GM12891 (cell line): ENCODE results near the gene LRRN1.
"Not testable (repeated sequence)": the region's sequence is repeated elsewhere in the genome, so short reads cannot be mapped to it uniquely, and the experiment has no call there.

Experiments
- DNase-seq: peaks from one replicate; pipeline ENCODE4 v3.0.0; 2011; ENCODE audit warnings: low spot score; ENCODE audit not compliant: insufficient read length
- FAIRE-seq: peaks from 2 replicates; lab custom pipeline; 2011; peaks lifted over from hg19 to GRCh38; lab: Jason Lieb, UNC
- PAX5 ChIP-seq: IDR thresholded peaks from 2 replicates; pipeline ENCODE4 v1.6.1; 2011; ENCODE audit warnings: low read length, moderate library complexity, mild to moderate bottlenecking; ENCODE audit not compliant: insufficient read depth, severe bottlenecking
- POLR2A ChIP-seq: IDR thresholded peaks from 2 replicates; pipeline ENCODE4 v1.6.1; 2011; ENCODE audit warnings: low read depth, low read length, control low read depth
- POLR2AphosphoS5 ChIP-seq: IDR thresholded peaks from 2 replicates; pipeline ENCODE4 v1.6.1; 2011; ENCODE audit warnings: low read depth, low read length, control low read depth
- POU2F2 ChIP-seq: IDR thresholded peaks from 2 replicates; pipeline ENCODE4 v1.6.1; 2011; ENCODE audit warnings: low read depth, mild to moderate bottlenecking, control low read depth, low read length, moderate library complexity
- SPI1 ChIP-seq: IDR thresholded peaks from 2 replicates; pipeline ENCODE4 v1.6.1; 2011; ENCODE audit warnings: low read depth, low read length, control low read depth
- TAF1 ChIP-seq: IDR thresholded peaks from 2 replicates; pipeline ENCODE4 v1.6.1; 2011; ENCODE audit warnings: low read depth, low read length, control low read depth

LRRN1 gene

DNA sequence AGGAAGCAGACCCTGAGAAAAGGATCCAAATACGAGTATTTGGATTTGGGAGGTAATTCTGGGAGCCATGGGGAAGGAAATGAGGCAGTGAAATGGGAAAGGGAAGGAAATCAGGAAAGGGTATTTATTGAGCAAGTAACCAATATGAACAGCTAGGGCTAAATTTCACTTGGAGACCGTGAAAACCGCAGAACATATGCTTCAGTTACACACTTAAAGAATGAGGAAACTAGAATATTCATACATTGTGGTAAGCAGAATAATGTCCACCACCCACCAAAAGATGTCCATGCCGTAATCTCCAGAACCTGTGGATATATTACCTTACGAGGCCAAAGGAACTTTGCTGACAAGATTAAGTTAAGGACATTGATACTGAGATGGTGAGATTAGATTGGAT is 63.3 kb downstream of the LRRN1 start:
- TF ChIP-seq POLR2A (no peak), PAX5 (no peak), POLR2AphosphoS5 (no peak), POU2F2 (no peak)
- FAIRE-seq, result no peak
- no peak for DNase-seq

DNA sequence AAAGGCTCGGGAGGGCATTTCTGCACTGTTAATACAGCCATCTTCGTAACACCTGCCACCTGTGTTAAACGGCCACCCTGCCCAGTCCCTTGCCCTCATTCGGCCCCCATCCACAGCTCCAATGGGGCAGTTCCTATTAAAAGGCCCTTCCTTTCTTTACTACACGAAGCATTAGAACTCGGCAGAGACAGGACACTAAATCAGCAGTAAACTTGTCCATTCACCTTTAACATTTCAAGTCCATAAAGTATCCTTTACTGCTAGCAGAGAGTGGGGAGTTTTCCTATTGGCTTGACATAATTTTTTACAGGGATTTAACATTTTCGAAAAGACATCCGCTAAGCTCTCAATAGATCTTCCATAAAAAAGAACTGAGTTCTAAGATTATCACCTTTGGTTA is 76.3 kb downstream of the LRRN1 start:
- TF ChIP-seq PAX5, result no peak
- TF ChIP-seq SPI1, result no peak
- TF ChIP-seq POLR2AphosphoS5, result no peak
- TF ChIP-seq POU2F2, result no peak
- TF ChIP-seq TAF1, result no peak
- no peak for TF ChIP-seq POLR2A
- FAIRE-seq (no peak), DNase-seq (no peak)

DNA sequence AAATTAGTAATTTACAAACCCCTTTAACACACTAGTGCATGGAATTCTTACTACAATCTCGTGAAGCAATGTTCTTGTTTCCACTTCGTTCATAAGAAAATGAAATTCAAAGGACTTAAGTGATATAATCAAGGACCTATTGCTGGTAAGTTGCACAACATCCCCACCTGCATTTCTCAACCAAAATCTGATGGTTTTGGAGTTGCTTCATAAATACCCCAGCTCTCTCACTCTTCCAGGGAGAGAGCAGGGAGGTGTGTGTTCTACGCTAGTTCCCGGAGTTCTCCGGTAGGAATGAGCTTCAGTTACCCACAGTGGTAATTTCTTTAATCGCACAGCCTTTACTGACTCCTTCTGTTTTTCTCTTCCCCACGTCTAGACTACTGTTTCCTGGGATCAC is 81.8 kb downstream of the LRRN1 start:
- FAIRE-seq (no peak), DNase-seq (no peak)
- TF ChIP-seq POLR2A (no peak), SPI1 (no peak), PAX5 (no peak), POLR2AphosphoS5 (no peak), TAF1 (no peak), POU2F2 (no peak)

DNA sequence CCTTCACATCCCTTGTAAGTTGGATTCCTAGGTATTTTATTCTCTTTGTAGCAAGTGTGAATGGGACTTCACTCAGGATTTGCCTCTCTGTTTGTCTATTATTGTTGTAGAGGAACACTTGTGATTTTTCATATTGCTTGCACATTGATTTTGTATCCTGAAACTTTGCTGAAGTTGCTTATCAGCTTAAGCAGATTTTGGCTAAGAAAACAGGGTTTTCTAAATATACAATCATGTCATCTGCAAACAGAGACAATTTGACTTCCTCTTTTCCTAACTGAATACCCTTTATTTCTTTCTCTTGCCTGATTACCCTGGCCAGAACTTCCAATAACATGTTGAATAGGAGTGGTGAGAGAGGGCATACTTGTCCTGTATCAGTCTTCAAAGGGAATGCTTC is 88.1 kb downstream of the LRRN1 start:
- DNase-seq, FAIRE-seq: not testable (repeated sequence)

DNA sequence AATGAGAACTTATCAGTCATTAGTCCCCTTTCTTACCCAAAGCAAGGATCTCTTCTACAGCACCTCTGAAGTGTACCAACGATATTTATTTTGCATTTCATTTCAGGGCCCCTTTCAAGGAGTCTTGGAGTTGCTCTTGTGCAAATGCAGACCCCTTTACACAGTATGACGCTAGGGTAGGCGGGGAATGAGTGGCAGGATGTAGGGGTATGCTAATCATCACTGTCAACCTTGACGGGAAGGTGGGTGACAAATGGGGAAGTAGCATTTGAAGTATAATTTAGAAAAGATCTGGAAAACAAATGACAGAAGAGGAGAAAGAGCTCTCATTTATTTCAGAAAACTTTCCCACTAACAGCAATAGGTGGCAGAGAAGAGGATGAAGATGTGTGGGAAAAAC is 94.4 kb downstream of the LRRN1 start:
- DNase-seq, result no peak
- TF ChIP-seq POU2F2 (no peak), PAX5 (no peak), TAF1 (no peak), POLR2A (no peak), SPI1 (no peak), POLR2AphosphoS5 (no peak)
- FAIRE-seq, result no peak
